Testis (tissue), 2 donors: ENCODE results near the gene KCNA2.

Source experiments
- CTCF ChIP-seq, 3 experiments: fragments of 450-650 bp in 2 of 3; fragments of 200-600 bp in 1 of 3; sonication (generic) in 1 of 3; IDR thresholded peaks; one replicate each; pipeline ENCODE4 v1.5.1; 2016 to 2019; ENCODE audit warnings: antibody characterized with exemption in 3 of 3, mild to moderate bottlenecking in 2 of 3, moderate library complexity in 1 of 3
- POLR2A ChIP-seq: fragments of 450-650 bp; IDR thresholded peaks from one replicate; pipeline ENCODE4 v1.6.1; 2017; ENCODE audit warnings: antibody characterized with exemption, mild to moderate bottlenecking, moderate library complexity

DNA sequence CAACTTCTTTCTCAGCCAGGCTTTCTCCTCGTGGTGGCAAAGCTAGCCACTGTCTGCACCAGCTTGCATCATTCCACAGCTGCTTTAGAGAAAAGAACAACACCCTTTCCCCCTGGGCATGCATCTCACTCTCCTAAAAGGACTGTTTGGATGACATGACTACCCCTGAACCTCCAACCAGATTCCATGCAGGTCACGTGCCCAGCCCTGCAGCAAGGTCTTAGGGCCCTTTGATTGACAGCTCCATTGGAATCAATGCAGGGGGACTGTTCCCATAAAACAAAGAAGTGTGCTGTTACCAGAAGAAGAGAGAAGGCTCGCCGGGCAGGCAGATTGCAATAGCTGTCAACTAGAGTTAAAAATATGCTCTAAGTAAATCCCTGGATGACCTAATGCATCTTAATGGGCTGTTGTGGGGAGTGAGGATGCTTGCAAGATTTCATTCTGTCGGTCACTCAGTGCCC lies 24.4 kb downstream of the KCNA2 start:
- TF ChIP-seq CTCF (IDR thresholded peaks at IDR 0.05) (no peak), POLR2A (no peak)
